ENCODE measurements around the gene FBXO30.

FBXO30 gene

DNA sequence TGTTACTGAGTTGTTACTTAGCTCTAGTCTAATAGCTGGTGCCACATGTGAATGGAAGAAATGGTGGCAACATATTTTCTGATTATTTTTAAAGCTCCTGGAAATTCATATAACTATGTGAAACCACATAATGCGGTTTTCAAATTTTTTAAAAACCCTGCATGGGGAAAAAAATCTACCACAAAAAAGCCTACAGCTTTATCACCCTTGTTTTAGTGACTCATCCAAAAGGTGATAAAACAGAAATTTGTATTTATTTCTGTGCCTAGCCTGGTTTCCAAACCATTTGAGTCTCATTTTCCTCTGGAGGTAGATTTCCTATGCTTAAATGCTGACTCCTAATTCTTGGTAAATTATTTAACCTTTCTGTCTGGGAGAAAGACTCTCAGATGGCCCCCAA is 5.4 kb upstream of the FBXO30 start:
- DNase-seq (ENCODE audit: low read depth in 2 of 2) = no peak

- DNase-seq (ENCODE audit: low read depth in 2 of 2) = no peak
These were observed 4.2 kb upstream of the FBXO30 start for GRCh38 chr6:145818796-145819195.

DNA sequence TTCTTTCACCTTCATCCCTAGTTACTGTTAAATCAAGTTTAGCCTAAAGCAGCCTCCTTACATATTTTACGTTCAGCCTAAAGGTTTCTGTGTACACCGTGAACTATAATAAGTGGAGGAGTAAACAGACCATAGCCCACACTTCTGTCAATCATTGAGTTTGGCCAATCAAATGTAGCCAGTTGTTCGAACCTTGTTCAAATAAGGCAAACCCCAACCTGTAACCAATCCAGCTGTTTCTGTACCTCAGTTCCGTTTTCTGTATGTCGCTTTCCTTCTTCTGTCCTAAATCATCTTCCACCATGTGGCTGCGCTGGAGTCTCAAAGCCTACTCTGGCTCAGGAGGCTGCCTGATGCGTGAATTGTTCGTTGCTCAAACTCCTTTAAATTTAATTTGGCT is 1.8 kb upstream of the FBXO30 start:
- no peak for DNase-seq (ENCODE audit: low read depth in 2 of 2)

GRCh38 chr6:145815309-145816274 is 997 bp upstream of the FBXO30 start:
- DNase-seq (ENCODE audit: low read depth in 2 of 2) = no peak

- no peak for DNase-seq (ENCODE audit: low read depth in 2 of 2)
These were observed 527 bp downstream of the FBXO30 start for GRCh38 chr6:145814035-145814500.

GRCh38 chr6:145813285-145814034 is 1.1 kb downstream of the FBXO30 start:
- no peak for DNase-seq (ENCODE audit: low read depth in 2 of 2)

GRCh38 chr6:145811741-145812140 is 2.9 kb downstream of the FBXO30 start:
- DNase-seq (ENCODE audit: low read depth in 2 of 2) = no peak

DNA sequence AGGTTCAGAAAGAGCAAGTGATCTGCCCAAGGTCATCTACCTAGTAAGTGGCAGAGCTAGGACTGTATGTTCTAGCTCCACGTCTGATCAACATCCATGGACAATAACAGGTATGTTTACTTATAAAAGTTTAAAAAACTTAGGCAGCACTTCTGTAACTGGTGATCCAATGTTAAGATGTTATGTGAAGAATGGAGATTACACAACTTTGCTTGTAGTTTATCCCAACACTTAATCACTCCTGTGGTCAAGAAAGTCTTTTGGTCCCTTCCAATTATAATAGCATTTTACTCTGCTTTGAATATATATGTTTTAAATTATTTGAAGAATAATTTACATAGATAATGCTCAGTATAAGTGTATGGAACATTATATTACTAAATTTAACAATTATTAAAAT is 4.8 kb downstream of the FBXO30 start:
- no peak for DNase-seq (ENCODE audit: low read depth in 2 of 2)

GRCh38 chr6:145809211-145809610 is 5.4 kb downstream of the FBXO30 start:
- DNase-seq (ENCODE audit: low read depth in 2 of 2) = no peak

- no peak for DNase-seq (ENCODE audit: low read depth in 2 of 2)
These were observed 6.4 kb downstream of the FBXO30 start for GRCh38 chr6:145808239-145808638.

GRCh38 chr6:145802141-145802540 is 12.5 kb downstream of the FBXO30 start:
- no peak for DNase-seq (ENCODE audit: low read depth in 2 of 2)

- no peak for DNase-seq (ENCODE audit: low read depth in 2 of 2)
These were observed 13.6 kb downstream of the FBXO30 start for GRCh38 chr6:145801021-145801420.

DNA sequence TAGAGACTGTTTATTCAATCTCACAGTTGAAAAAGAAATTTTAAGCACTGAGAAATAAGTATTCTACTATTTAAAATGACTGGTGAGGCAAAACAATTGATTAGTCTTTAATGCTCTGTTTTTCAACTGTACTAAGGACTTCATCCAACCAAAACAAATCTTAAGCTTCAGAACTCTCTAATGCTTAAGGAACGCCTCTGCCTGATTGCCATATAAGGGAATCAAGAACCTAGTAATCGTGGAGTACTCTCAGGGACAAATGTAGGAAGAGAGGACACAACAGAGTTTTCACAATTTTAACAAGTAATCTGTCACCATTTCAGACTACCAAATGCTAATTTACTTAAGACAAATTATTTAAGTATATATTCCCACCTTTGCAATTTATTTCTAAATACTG is 16.1 kb downstream of the FBXO30 start:
- no peak for DNase-seq (ENCODE audit: low read depth in 2 of 2)

GRCh38 chr6:145789443-145789842 is 25.2 kb downstream of the FBXO30 start:
- no peak for DNase-seq (ENCODE audit: low read depth in 2 of 2)

- DNase-seq (ENCODE audit: low read depth in 2 of 2) = no peak
These were observed 26.9 kb downstream of the FBXO30 start for GRCh38 chr6:145787688-145788087.

GRCh38 chr6:145784683-145785082 is 29.9 kb downstream of the FBXO30 start:
- no peak for DNase-seq (ENCODE audit: low read depth in 2 of 2)

DNA sequence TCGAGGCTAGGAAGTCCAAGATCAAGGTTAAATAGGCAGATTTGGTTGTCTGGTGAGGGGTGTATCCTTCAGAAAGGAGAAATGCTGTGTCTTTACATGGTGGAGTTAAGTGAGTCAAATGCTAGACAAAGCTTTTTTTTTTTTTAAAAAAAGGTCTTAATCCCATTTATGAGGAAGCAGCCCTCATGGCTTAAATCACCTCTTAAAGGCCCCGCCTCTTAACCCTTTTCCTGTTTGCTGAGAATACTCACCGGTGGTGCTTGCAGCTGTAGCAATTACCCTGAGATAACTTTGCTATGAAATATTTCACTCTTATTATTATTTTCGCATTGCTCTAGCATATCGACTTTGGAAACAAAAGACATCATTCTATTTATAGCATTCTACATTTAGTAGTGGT is 30.8 kb downstream of the FBXO30 start:
- no peak for DNase-seq (ENCODE audit: low read depth in 2 of 2)

DNA sequence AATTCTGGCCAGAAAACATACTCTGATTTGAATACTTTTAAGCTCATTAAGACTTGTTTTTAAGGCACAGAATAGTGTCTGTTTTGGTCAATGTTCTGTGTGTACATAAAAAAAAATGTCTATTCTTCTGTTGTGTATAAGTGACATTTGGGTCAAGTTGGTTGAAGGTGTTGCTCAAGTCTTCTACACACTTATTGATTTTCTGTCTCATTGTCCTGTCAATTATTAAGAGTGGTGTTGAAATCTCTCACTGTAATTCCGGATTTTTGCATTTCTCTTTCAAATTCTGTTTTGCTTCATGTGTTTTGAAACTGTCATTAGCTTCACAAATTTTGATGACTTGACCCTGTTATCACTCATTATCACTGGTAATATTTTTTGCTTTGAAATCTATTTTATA is 41.7 kb downstream of the FBXO30 start:
- DNase-seq (ENCODE audit: low read depth in 2 of 2) = no peak

- DNase-seq (ENCODE audit: low read depth in 2 of 2) = no peak
These were observed 49.1 kb downstream of the FBXO30 start for GRCh38 chr6:145765449-145765848.

DNA sequence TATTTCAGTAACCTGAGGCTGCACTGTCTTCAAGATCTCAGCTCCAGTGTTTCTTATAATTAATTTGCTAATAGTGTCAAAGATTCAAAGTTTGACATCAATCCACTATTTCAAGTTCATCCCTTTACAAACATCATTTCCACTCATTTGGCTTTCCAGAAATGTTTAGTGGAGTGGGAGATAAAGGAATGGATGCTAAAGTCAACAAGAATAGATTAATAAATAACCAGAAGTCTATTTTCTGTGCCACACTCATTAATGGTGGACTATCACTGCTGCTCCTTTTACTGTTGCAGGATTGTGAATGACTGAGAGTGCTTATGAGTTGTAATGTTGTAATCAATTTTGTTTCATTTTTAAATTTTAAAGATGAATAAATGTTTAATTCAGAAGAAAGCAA is 50.9 kb downstream of the FBXO30 start:
- no peak for DNase-seq (ENCODE audit: low read depth in 2 of 2)

DNA sequence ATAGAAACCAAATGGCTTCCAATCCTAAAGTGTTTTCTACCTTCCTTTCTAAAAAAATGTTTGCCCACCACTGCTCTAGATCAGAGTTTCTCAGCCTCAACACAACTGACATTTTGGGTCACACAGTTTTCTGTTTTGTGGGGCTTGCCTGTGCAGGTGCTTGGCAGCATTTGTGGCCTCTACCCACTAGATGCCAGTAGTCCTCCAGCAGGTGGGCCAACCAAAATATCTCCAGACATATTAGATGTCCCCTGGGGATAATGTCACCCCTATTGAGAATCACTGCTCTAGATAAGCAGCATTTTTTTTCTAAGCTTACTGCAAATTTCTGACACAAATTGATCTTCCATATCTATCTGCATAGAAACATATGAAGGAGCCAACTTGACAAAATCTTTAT is 53.0 kb downstream of the FBXO30 start:
- no peak for DNase-seq (ENCODE audit: low read depth in 2 of 2)

- no peak for DNase-seq (ENCODE audit: low read depth in 2 of 2)
These were observed 56.5 kb downstream of the FBXO30 start for GRCh38 chr6:145758113-145758512.

- DNase-seq (ENCODE audit: low read depth in 2 of 2) = no peak
These were observed 58.4 kb downstream of the FBXO30 start for GRCh38 chr6:145756170-145756662.

Data from stimulated activated CD8-positive, alpha-beta memory T cell treated with anti-CD3 and anti-CD28 coated beads, Interleukin-15, amount 100 ng/mL, for 4 hours (primary cell).